ENCODE data around the gene TTC22.

Gene TTC22

DNA sequence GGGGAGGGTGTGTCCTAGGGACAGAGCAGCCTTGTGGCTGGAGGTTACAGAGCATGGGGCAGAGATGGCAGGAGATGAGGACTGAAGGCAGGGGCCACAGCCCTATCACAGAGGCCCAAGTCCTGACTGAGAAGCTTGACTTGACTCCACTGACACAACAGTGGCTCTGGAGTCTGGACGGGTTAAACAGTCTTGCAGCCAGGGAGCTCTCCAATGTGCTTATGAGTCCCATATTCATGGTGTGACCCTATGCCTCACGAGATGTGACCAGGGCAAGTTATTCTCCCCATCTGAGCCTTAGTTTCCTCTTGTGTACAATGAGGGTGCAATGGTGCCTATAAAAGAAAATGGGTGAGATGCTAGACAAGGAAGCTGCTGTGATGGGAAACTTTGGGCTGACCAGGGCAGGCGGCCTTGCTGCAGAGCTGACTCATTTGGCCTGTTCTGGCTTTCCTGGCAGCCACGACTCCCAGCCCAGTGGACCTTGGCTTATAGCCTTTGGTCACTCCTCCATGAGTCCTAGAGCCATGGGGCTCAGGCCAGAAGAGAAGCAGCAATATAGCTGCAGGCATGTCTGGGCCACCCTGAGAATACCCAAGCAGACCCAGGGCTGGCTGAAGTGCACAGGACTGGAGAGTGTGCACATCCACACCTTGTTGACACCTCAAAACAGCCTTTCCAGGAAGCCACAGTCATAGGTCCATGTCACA is 2.8 kb upstream of the TTC22 start:
- peak; percentile 53; the same call in 2 of the 3 replicates for ATAC-seq
- TF ChIP-seq, protein P1, sequence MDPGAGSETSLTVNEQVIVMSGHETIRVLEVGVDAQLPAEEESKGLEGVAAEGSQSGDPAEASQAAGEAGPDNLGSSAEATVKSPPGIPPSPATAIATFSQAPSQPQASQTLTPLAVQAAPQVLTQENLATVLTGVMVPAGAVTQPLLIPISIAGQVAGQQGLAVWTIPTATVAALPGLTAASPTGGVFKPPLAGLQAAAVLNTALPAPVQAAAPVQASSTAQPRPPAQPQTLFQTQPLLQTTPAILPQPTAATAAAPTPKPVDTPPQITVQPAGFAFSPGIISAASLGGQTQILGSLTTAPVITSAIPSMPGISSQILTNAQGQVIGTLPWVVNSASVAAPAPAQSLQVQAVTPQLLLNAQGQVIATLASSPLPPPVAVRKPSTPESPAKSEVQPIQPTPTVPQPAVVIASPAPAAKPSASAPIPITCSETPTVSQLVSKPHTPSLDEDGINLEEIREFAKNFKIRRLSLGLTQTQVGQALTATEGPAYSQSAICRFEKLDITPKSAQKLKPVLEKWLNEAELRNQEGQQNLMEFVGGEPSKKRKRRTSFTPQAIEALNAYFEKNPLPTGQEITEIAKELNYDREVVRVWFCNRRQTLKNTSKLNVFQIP (CRISPR knock-in tag; IDR thresholded peaks at IDR 0.05; ENCODE audit: borderline replicate concordance, low read depth): no peak
- TF ChIP-seq RARB (CRISPR knock-in tag; IDR thresholded peaks at IDR 0.05) (no peak), ZFP30 (CRISPR knock-in tag; IDR thresholded peaks at IDR 0.05) (no peak), CSDC2 (CRISPR knock-in tag; IDR thresholded peaks at IDR 0.05) (no peak), BACH2 (CRISPR knock-in tag; IDR thresholded peaks at IDR 0.05; ENCODE audit: borderline replicate concordance) (no peak), SNAI2 (CRISPR knock-in tag; IDR thresholded peaks at IDR 0.05) (no peak), ZC3H10 (CRISPR knock-in tag; IDR thresholded peaks at IDR 0.05) (no peak), OSR1 (CRISPR knock-in tag; IDR thresholded peaks at IDR 0.05) (no peak), ZNF70 (CRISPR knock-in tag; IDR thresholded peaks at IDR 0.05) (no peak), GLIS3 (CRISPR knock-in tag; IDR thresholded peaks at IDR 0.05) (no peak), ZNF565 (CRISPR knock-in tag; conservative IDR thresholded peaks at IDR 0.05; ENCODE audit: low read depth) (no peak), TCF4 (CRISPR knock-in tag; IDR thresholded peaks at IDR 0.05; ENCODE audit: borderline replicate concordance) (no peak), ARNTL (CRISPR knock-in tag; IDR thresholded peaks at IDR 0.05; ENCODE audit: borderline replicate concordance, low read depth) (no peak), ZFP3 (CRISPR knock-in tag; IDR thresholded peaks at IDR 0.05) (no peak)
- TF ChIP-seq, protein P2, sequence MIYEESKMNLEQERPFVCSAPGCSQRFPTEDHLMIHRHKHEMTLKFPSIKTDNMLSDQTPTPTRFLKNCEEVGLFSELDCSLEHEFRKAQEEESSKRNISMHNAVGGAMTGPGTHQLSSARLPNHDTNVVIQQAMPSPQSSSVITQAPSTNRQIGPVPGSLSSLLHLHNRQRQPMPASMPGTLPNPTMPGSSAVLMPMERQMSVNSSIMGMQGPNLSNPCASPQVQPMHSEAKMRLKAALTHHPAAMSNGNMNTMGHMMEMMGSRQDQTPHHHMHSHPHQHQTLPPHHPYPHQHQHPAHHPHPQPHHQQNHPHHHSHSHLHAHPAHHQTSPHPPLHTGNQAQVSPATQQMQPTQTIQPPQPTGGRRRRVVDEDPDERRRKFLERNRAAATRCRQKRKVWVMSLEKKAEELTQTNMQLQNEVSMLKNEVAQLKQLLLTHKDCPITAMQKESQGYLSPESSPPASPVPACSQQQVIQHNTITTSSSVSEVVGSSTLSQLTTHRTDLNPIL (CRISPR knock-in tag; IDR thresholded peaks at IDR 0.05; ENCODE audit: low read depth): no peak
- TF ChIP-seq, protein P3, sequence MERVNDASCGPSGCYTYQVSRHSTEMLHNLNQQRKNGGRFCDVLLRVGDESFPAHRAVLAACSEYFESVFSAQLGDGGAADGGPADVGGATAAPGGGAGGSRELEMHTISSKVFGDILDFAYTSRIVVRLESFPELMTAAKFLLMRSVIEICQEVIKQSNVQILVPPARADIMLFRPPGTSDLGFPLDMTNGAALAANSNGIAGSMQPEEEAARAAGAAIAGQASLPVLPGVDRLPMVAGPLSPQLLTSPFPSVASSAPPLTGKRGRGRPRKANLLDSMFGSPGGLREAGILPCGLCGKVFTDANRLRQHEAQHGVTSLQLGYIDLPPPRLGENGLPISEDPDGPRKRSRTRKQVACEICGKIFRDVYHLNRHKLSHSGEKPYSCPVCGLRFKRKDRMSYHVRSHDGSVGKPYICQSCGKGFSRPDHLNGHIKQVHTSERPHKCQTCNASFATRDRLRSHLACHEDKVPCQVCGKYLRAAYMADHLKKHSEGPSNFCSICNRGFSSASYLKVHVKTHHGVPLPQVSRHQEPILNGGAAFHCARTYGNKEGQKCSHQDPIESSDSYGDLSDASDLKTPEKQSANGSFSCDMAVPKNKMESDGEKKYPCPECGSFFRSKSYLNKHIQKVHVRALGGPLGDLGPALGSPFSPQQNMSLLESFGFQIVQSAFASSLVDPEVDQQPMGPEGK (CRISPR knock-in tag; IDR thresholded peaks at IDR 0.05; ENCODE audit: borderline replicate concordance): no peak
- TF ChIP-seq, protein P4, sequence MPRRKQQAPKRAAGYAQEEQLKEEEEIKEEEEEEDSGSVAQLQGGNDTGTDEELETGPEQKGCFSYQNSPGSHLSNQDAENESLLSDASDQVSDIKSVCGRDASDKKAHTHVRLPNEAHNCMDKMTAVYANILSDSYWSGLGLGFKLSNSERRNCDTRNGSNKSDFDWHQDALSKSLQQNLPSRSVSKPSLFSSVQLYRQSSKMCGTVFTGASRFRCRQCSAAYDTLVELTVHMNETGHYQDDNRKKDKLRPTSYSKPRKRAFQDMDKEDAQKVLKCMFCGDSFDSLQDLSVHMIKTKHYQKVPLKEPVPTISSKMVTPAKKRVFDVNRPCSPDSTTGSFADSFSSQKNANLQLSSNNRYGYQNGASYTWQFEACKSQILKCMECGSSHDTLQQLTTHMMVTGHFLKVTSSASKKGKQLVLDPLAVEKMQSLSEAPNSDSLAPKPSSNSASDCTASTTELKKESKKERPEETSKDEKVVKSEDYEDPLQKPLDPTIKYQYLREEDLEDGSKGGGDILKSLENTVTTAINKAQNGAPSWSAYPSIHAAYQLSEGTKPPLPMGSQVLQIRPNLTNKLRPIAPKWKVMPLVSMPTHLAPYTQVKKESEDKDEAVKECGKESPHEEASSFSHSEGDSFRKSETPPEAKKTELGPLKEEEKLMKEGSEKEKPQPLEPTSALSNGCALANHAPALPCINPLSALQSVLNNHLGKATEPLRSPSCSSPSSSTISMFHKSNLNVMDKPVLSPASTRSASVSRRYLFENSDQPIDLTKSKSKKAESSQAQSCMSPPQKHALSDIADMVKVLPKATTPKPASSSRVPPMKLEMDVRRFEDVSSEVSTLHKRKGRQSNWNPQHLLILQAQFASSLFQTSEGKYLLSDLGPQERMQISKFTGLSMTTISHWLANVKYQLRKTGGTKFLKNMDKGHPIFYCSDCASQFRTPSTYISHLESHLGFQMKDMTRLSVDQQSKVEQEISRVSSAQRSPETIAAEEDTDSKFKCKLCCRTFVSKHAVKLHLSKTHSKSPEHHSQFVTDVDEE (CRISPR knock-in tag; IDR thresholded peaks at IDR 0.05): no peak

DNA sequence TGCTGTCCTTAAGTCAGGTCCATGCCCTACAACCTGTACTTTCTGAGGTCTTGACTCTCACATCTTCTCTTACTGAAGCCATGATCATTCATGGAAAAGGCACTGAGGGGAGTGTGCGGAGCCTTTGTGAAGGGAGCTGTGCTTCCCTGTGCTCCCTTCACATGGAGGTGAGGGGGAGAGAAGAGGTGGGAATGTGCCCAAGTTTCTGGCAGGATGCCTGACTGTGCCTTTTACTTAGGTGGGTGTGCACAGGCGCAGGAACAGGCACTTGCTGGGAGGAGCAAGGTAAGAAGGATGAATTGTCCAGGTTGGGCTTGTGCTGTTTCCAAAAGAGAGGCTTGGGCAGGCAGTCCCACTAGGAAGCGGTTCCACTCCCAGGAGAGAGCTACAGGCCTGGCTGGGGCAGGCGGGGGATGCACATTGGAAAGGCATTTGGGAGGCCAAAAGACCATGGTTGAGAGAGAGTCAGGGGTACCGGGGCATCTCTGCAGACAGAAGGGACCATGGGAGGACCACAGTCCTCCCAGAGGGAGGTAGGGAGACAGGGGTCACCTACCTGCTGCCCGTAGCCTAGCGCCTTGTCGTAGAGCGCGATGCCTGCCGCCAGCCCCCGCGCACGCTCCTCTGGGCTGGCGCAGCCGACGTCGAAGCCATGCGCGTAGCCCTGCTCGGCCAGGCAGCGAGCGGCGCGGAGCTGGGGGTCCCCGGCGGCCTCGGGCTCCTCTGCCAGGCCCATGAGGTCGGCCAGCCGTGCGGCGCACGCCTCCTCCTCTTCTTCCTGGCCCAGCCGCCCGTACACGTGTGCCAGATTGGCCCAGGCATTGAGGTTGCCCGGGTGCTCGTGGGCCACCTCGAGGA is 853 bp downstream of the TTC22 start:
- ATAC-seq: no peak
- TF ChIP-seq ZNF70 (CRISPR knock-in tag; IDR thresholded peaks at IDR 0.05) (no peak), ZFP3 (CRISPR knock-in tag; IDR thresholded peaks at IDR 0.05) (no peak), RARB (CRISPR knock-in tag; IDR thresholded peaks at IDR 0.05) (no peak), ZC3H10 (CRISPR knock-in tag; IDR thresholded peaks at IDR 0.05) (no peak), ZFP30 (CRISPR knock-in tag; IDR thresholded peaks at IDR 0.05) (no peak), ARNTL (CRISPR knock-in tag; IDR thresholded peaks at IDR 0.05; ENCODE audit: borderline replicate concordance, low read depth) (no peak), ISL1 (CRISPR knock-in tag; IDR thresholded peaks at IDR 0.05) (no peak), SNAI2 (CRISPR knock-in tag; IDR thresholded peaks at IDR 0.05) (no peak), TOX (CRISPR knock-in tag; IDR thresholded peaks at IDR 0.05; ENCODE audit: borderline replicate concordance) (no peak), CSDC2 (CRISPR knock-in tag; IDR thresholded peaks at IDR 0.05) (no peak)
- TF ChIP-seq, protein P3 (CRISPR knock-in tag; IDR thresholded peaks at IDR 0.05; ENCODE audit: borderline replicate concordance): no peak
- TF ChIP-seq, protein P4 (CRISPR knock-in tag; IDR thresholded peaks at IDR 0.05): no peak
- TF ChIP-seq, protein P5, sequence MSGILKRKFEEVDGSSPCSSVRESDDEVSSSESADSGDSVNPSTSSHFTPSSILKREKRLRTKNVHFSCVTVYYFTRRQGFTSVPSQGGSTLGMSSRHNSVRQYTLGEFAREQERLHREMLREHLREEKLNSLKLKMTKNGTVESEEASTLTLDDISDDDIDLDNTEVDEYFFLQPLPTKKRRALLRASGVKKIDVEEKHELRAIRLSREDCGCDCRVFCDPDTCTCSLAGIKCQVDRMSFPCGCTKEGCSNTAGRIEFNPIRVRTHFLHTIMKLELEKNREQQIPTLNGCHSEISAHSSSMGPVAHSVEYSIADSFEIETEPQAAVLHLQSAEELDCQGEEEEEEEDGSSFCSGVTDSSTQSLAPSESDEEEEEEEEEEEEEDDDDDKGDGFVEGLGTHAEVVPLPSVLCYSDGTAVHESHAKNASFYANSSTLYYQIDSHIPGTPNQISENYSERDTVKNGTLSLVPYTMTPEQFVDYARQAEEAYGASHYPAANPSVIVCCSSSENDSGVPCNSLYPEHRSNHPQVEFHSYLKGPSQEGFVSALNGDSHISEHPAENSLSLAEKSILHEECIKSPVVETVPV (CRISPR knock-in tag; IDR thresholded peaks at IDR 0.05): no peak
- TF ChIP-seq, protein P2 (CRISPR knock-in tag; IDR thresholded peaks at IDR 0.05; ENCODE audit: low read depth): no peak
